ENCODE measurements around the gene HSPA1B. TPM values are rescaled to one million over a fixed set of nuclear protein-coding genes. Genes with fewer than 3 reads are reported as not detected.
"Not testable (repeated sequence)": the region's sequence is repeated elsewhere in the genome, so short reads cannot be mapped to it uniquely, and the experiment has no call there.

The HSPA1B gene
- polyA plus RNA-seq, 1 donor, result 112 TPM

GRCh38 chr6:31823592-31824196 is 3.8 kb upstream of the HSPA1B start:
- not testable (repeated sequence) for DNase-seq

GRCh38 chr6:31825553-31825952 is 2.0 kb upstream of the HSPA1B start:
- no peak for DNase-seq

- no peak for DNase-seq
These were observed 699 bp upstream of the HSPA1B start for GRCh38 chr6:31826793-31827285.

- DNase-seq, result peak; percentile 82
These were observed 2.2 kb downstream of the HSPA1B start for GRCh38 chr6:31829633-31830283.

- no peak for DNase-seq
These were observed 3.4 kb downstream of the HSPA1B start for GRCh38 chr6:31830886-31831335.

GRCh38 chr6:31831350-31832215 is 4.0 kb downstream of the HSPA1B start:
- no peak for DNase-seq

- peak; percentile 91 for DNase-seq
These were observed 7.1 kb downstream of the HSPA1B start for GRCh38 chr6:31834367-31835250.

GRCh38 chr6:31836047-31836473 is 8.5 kb downstream of the HSPA1B start:
- no peak for DNase-seq

- no peak for DNase-seq
These were observed 9.2 kb downstream of the HSPA1B start for GRCh38 chr6:31836474-31837368.

GRCh38 chr6:31837369-31838113 is 10.0 kb downstream of the HSPA1B start:
- no peak for DNase-seq

- not testable (repeated sequence) for DNase-seq
These were observed 10.6 kb downstream of the HSPA1B start for GRCh38 chr6:31838114-31838553.

GRCh38 chr6:31838968-31839367 is 11.4 kb downstream of the HSPA1B start:
- DNase-seq, result no peak

GRCh38 chr6:31839779-31840126 is 12.2 kb downstream of the HSPA1B start:
- not testable (repeated sequence) for DNase-seq

- DNase-seq, result no peak
These were observed 14.5 kb downstream of the HSPA1B start for GRCh38 chr6:31842053-31842452.

GRCh38 chr6:31844507-31844906 is 17.0 kb downstream of the HSPA1B start:
- no peak for DNase-seq

- DNase-seq, result no peak
These were observed 19.9 kb downstream of the HSPA1B start for GRCh38 chr6:31847276-31847978.

GRCh38 chr6:31850765-31851484 is 23.4 kb downstream of the HSPA1B start:
- no peak for DNase-seq

GRCh38 chr6:31851485-31851832 is 23.9 kb downstream of the HSPA1B start:
- no peak for DNase-seq

Measured in left kidney (tissue), 2 donors.